Transverse colon (tissue), 4 donors: Measurements from ENCODE around the gene SMAD2. TPM values are rescaled to one million over a fixed set of nuclear protein-coding genes. Genes with fewer than 3 reads are reported as not detected.

Experiments used
- DNase-seq: peaks from one replicate; pipeline ENCODE4 v3.0.0-alpha.2; 2019
- H3K27ac ChIP-seq, 4 donors: fragments of 200-600 bp; sonication (generic); 2 replicates each; pipeline ENCODE4 v1.5.1; 2016 to 2018; ENCODE audit warnings: inconsistent platforms in 4 of 4
- H3K27me3 ChIP-seq: fragments of 200-600 bp; sonication (generic); 2 replicates; pipeline ENCODE4 v1.5.1; 2017; ENCODE audit warnings: inconsistent platforms
- H3K36me3 ChIP-seq, 4 donors: fragments of 200-600 bp; sonication (generic); 2 replicates each; pipeline ENCODE4 v1.5.1; 2017 to 2019; ENCODE audit warnings: inconsistent platforms in 4 of 4
- H3K4me1 ChIP-seq, 4 donors: fragments of 200-600 bp; sonication (generic); 2 replicates each; pipeline ENCODE4 v1.5.1; 2017 to 2020; ENCODE audit warnings: inconsistent platforms in 4 of 4
- H3K4me3 ChIP-seq, 4 donors: fragments of 200-600 bp; sonication (generic); 1 replicate in 1 of 4; 2 replicates in 3 of 4; pipeline versions ENCODE4 v1.5.1 to v1.6.1; 2017 to 2019; ENCODE audit warnings: inconsistent platforms in 4 of 4
- H3K9me3 ChIP-seq, 2 donors: fragments of 200-600 bp; sonication (generic); 2 replicates each; pipeline ENCODE4 v1.5.1; 2017 to 2019; ENCODE audit warnings: inconsistent platforms in 2 of 2
- CTCF ChIP-seq, 5 experiments: fragments of 200-600 bp in 3 of 5; fragments of 450-650 bp in 2 of 5; sonication (generic) in 3 of 5; IDR thresholded peaks; 1 replicate in 2 of 5; 2 replicates in 3 of 5; pipeline ENCODE4 v1.5.1; 2016 to 2017; ENCODE audit warnings: antibody characterized with exemption in 5 of 5, inconsistent platforms in 3 of 5, mild to moderate bottlenecking in 2 of 5, moderate library complexity in 1 of 5
- EP300 ChIP-seq: sonication (generic); formaldehyde crosslinking; IDR thresholded peaks from one replicate; pipeline ENCODE4 v1.6.1; 2017; ENCODE audit warnings: antibody characterized with exemption, low read depth
- POLR2A ChIP-seq: fragments of 450-650 bp; IDR thresholded peaks from one replicate; pipeline ENCODE4 v1.6.1; 2016; ENCODE audit warnings: antibody characterized with exemption, mild to moderate bottlenecking, moderate library complexity
- POLR2AphosphoS5 ChIP-seq, 3 donors: sonication (generic); formaldehyde crosslinking; IDR thresholded peaks; one replicate each; pipeline ENCODE4 v1.6.1; 2016; ENCODE audit warnings: antibody characterized with exemption in 3 of 3
- WGBS, 2 donors: methylation state at CpG; one replicate each; pipeline ENCODE4 v1.1.5; 2018; ENCODE audit warnings: low coverage in 1 of 2; 5-methylcytosine and 5-hydroxymethylcytosine counted together
- in situ Hi-C, 4 donors: fragments of 200-750 bp; cut with MboI; loops; one replicate each; pipeline versions ENCODE4 v1.15.0 to v1.15.1; 2017; ENCODE audit warnings: low sequenced_read_pairs in 3 of 4, low pct_ligation_motif_present in 1 of 4, low pct_unique_long_range_greater_than_20kb in 1 of 4
- intact Hi-C: fragments of 100-400 bp; cut with DNase I; formaldehyde crosslinking; loops from one replicate; pipeline ENCODE4 v1.15.1; 2023; ENCODE audit warnings: low total_unique reads
- total RNA-seq, 4 donors: library from RNA; depleted of rRNA; stranded (reverse); fragments of >200 nt; gene quantifications; one replicate each; pipeline ENCODE4 v1.1.0, GENCODE V29; 2016

Gene SMAD2
- total RNA-seq, 4 donors from 2014 or later: 17.9 to 68.8 (median 43.9) TPM

- H3K36me3 ChIP-seq: peaks cover 0 to 8% (median 0%) of the 10 kb centered on the region in 4 donors
- in situ Hi-C loops (loop anchor here in 1 of 4 donors (25.0 kb wide), 1 partner anchor 101 kb away; no protein-coding TSS in a partner anchor), intact Hi-C loops (no loop called here)
- no peak for TF ChIP-seq POLR2AphosphoS5 (IDR thresholded peaks at IDR 0.05)
- no peak for TF ChIP-seq EP300
- no peak for TF ChIP-seq POLR2A
- no peak for TF ChIP-seq CTCF (IDR thresholded peaks at IDR 0.05)
- H3K4me1 ChIP-seq: peaks cover 0 to 8% (median 0%) of the 10 kb centered on the region in 4 donors
- 75 to 84% methylated on average over 1 to 3 of the region's 3 CpGs for WGBS, 2 donors
- no peak overlapping the region for H3K4me3 ChIP-seq
- DNase-seq: no peak
- no peaks in the 10 kb centered on the region for H3K9me3 ChIP-seq
- no peak overlapping the region for H3K27ac ChIP-seq
- H3K27me3 ChIP-seq: no peaks in the 10 kb centered on the region
These were observed 42.3 kb downstream of the SMAD2 start for GRCh38 chr18:47888156-47888555.

GRCh38 chr18:47887227-47887626 lies 43.2 kb downstream of the SMAD2 start:
- Histone ChIP-seq H3K4me3 (no peak overlapping the region), H3K36me3 (peaks cover 0 to 12% (median 0%) of the 10 kb centered on the region in 4 donors), H3K9me3 (no peaks in the 10 kb centered on the region), H3K27ac (no peak overlapping the region), H3K4me1 (peaks cover 0 to 8% (median 0%) of the 10 kb centered on the region in 4 donors), H3K27me3 (no peaks in the 10 kb centered on the region)
- in situ Hi-C loops (loop anchor here in 1 of 4 donors (25.0 kb wide), 1 partner anchor 100 kb away; no protein-coding TSS in a partner anchor), intact Hi-C loops (no loop called here)
- DNase-seq: no peak
- TF ChIP-seq CTCF (IDR thresholded peaks at IDR 0.05): no peak
- TF ChIP-seq POLR2AphosphoS5 (IDR thresholded peaks at IDR 0.05): no peak
- TF ChIP-seq POLR2A: no peak
- TF ChIP-seq EP300: no peak
- WGBS, 2 donors: 91 to 97% methylated on average over 4 of the region's 4 CpGs

GRCh38 chr18:47883771-47884413 lies 46.6 kb downstream of the SMAD2 start:
- Histone ChIP-seq H3K36me3 (peaks cover 0 to 13% (median 0%) of the 10 kb centered on the region in 4 donors), H3K4me1 (peaks cover 0 to 8% (median 0%) of the 10 kb centered on the region in 4 donors), H3K4me3 (no peak overlapping the region), H3K27ac (no peak overlapping the region), H3K27me3 (no peaks in the 10 kb centered on the region), H3K9me3 (no peaks in the 10 kb centered on the region)
- no peak for DNase-seq
- TF ChIP-seq POLR2AphosphoS5 (IDR thresholded peaks at IDR 0.05) (no peak), CTCF (IDR thresholded peaks at IDR 0.05) (no peak), EP300 (no peak), POLR2A (no peak)
- 53 to 70% methylated on average over 3 of the region's 3 CpGs for WGBS, 2 donors
- in situ Hi-C loops (loop anchor here in 1 of 4 donors (25.0 kb wide), 1 partner anchor 97 kb away; no protein-coding TSS in a partner anchor), intact Hi-C loops (no loop called here)

- TF ChIP-seq POLR2A (no peak), POLR2AphosphoS5 (IDR thresholded peaks at IDR 0.05) (no peak), EP300 (no peak), CTCF (IDR thresholded peaks at IDR 0.05) (no peak)
- Histone ChIP-seq H3K27me3 (no peaks in the 10 kb centered on the region), H3K4me3 (no peak overlapping the region), H3K36me3 (peaks cover 0 to 6% (median 0%) of the 10 kb centered on the region in 4 donors), H3K4me1 (peaks cover 0 to 8% (median 0%) of the 10 kb centered on the region in 4 donors), H3K9me3 (no peaks in the 10 kb centered on the region), H3K27ac (no peak overlapping the region)
- in situ Hi-C loops: loop anchor here in 1 of 4 donors (25.0 kb wide), 1 partner anchor 95 kb away; no protein-coding TSS in a partner anchor
- no peak for DNase-seq
- intact Hi-C loops: no loop called here
- WGBS, 2 donors: 100% methylated on average over 1 of the region's 1 CpG
These were observed 47.8 kb downstream of the SMAD2 start for GRCh38 chr18:47882641-47883040.
